Stimulated activated CD4-positive, alpha-beta T cell treated with anti-CD3 and anti-CD28 coated beads, Interleukin-4, amount 100 ng/mL, for 48 hours (primary cell): ENCODE results near the gene CTDSPL.
"Not testable (repeated sequence)": the region's sequence is repeated elsewhere in the genome, so short reads cannot be mapped to it uniquely, and the experiment has no call there.

Experiments used
- DNase-seq, 2 donors: peaks; one replicate each; pipeline ENCODE4 v3.0.0-alpha.2; 2020; ENCODE audit warnings: low read depth in 2 of 2

The CTDSPL gene

GRCh38 chr3:37861620-37862041, at the start of gene CTDSPL:
CTDSPL (plus strand) TSS chr3:37861880; CDS start chr3:37862200, 320 bp downstream.
- DNase-seq = no peak

- no peak for DNase-seq
Observed at GRCh38 chr3:37812499-37812896, 49.2 kb upstream of the CTDSPL start.

- no peak for DNase-seq
Observed at GRCh38 chr3:37813403-37813802, 48.3 kb upstream of the CTDSPL start.

GRCh38 chr3:37814547-37814946, 47.1 kb upstream of the CTDSPL start:
- no peak for DNase-seq

GRCh38 chr3:37815156-37815555, 46.5 kb upstream of the CTDSPL start:
- DNase-seq = not testable (repeated sequence)

GRCh38 chr3:37816271-37816670, 45.4 kb upstream of the CTDSPL start:
- DNase-seq = no peak

- no peak for DNase-seq
Observed at GRCh38 chr3:37819591-37819990, 42.1 kb upstream of the CTDSPL start.

- DNase-seq = no peak
Observed at GRCh38 chr3:37820286-37820685, 41.4 kb upstream of the CTDSPL start.

GRCh38 chr3:37823189-37823588, 38.5 kb upstream of the CTDSPL start:
- no peak for DNase-seq

GRCh38 chr3:37824090-37824953, 37.4 kb upstream of the CTDSPL start:
- no peak for DNase-seq

- DNase-seq = no peak
Observed at GRCh38 chr3:37824954-37825328, 36.7 kb upstream of the CTDSPL start.

- no peak for DNase-seq
Observed at GRCh38 chr3:37825744-37826400, 35.8 kb upstream of the CTDSPL start.

GRCh38 chr3:37826502-37826901, 35.2 kb upstream of the CTDSPL start:
- no peak for DNase-seq

GRCh38 chr3:37826933-37827332, 34.7 kb upstream of the CTDSPL start:
- no peak for DNase-seq

GRCh38 chr3:37832480-37832879, 29.2 kb upstream of the CTDSPL start:
- DNase-seq = no peak

GRCh38 chr3:37833302-37834186, 28.1 kb upstream of the CTDSPL start:
- no peak for DNase-seq

GRCh38 chr3:37836589-37836988, 25.1 kb upstream of the CTDSPL start:
- DNase-seq = no peak

- no peak for DNase-seq
Observed at GRCh38 chr3:37847689-37848088, 14.0 kb upstream of the CTDSPL start.

- no peak for DNase-seq
Observed at GRCh38 chr3:37849146-37849923, 12.3 kb upstream of the CTDSPL start.

- DNase-seq = no peak
Observed at GRCh38 chr3:37852097-37852496, 9.6 kb upstream of the CTDSPL start.

GRCh38 chr3:37852771-37853170, 8.9 kb upstream of the CTDSPL start:
- no peak for DNase-seq
